ENCODE results near the gene FOXD4L3. TPM values are rescaled to one million over a fixed set of nuclear protein-coding genes. Genes with fewer than 3 reads are reported as not detected.
"Not testable (repeated sequence)": the region's sequence is repeated elsewhere in the genome, so short reads cannot be mapped to it uniquely, and the experiment has no call there.

The FOXD4L3 gene
- total RNA-seq, 1 experiment from 2014 or later, result not detected

GRCh38 chr9:68332122-68332521 lies 29.5 kb downstream of the FOXD4L3 start:
- not testable (repeated sequence) for H3K36me3 ChIP-seq (replicated peaks; ENCODE audit: control insufficient read depth, insufficient read depth, low read length); DNase-seq; H3K27me3 ChIP-seq (ENCODE audit: control insufficient read depth, insufficient read depth, low read length); H3K4me3 ChIP-seq (ENCODE audit: insufficient read depth, low read depth, low read length)

GRCh38 chr9:68335935-68336334 lies 33.3 kb downstream of the FOXD4L3 start:
- DNase-seq; H3K27me3 ChIP-seq (ENCODE audit: control insufficient read depth, insufficient read depth, low read length); H3K4me3 ChIP-seq (ENCODE audit: insufficient read depth, low read depth, low read length); H3K36me3 ChIP-seq (replicated peaks; ENCODE audit: control insufficient read depth, insufficient read depth, low read length): not testable (repeated sequence)

- H3K27me3 ChIP-seq (ENCODE audit: control insufficient read depth, insufficient read depth, low read length); H3K36me3 ChIP-seq (replicated peaks; ENCODE audit: control insufficient read depth, insufficient read depth, low read length); DNase-seq; H3K4me3 ChIP-seq (ENCODE audit: insufficient read depth, low read depth, low read length): not testable (repeated sequence)
Observed at GRCh38 chr9:68336639-68337339, 34.1 kb downstream of the FOXD4L3 start.

- not testable (repeated sequence) for H3K27me3 ChIP-seq (ENCODE audit: control insufficient read depth, insufficient read depth, low read length); H3K36me3 ChIP-seq (replicated peaks; ENCODE audit: control insufficient read depth, insufficient read depth, low read length); H3K4me3 ChIP-seq (ENCODE audit: insufficient read depth, low read depth, low read length); DNase-seq
Observed at GRCh38 chr9:68338000-68338399, 35.3 kb downstream of the FOXD4L3 start.

GRCh38 chr9:68342265-68343025 lies 39.8 kb downstream of the FOXD4L3 start:
- not testable (repeated sequence) for H3K36me3 ChIP-seq (replicated peaks; ENCODE audit: control insufficient read depth, insufficient read depth, low read length); DNase-seq; H3K27me3 ChIP-seq (ENCODE audit: control insufficient read depth, insufficient read depth, low read length); H3K4me3 ChIP-seq (ENCODE audit: insufficient read depth, low read depth, low read length)

- not testable (repeated sequence) for DNase-seq; H3K27me3 ChIP-seq (ENCODE audit: control insufficient read depth, insufficient read depth, low read length); H3K36me3 ChIP-seq (replicated peaks; ENCODE audit: control insufficient read depth, insufficient read depth, low read length); H3K4me3 ChIP-seq (ENCODE audit: insufficient read depth, low read depth, low read length)
Observed at GRCh38 chr9:68343242-68343641, 40.6 kb downstream of the FOXD4L3 start.

- H3K27me3 ChIP-seq (ENCODE audit: control insufficient read depth, insufficient read depth, low read length); DNase-seq; H3K4me3 ChIP-seq (ENCODE audit: insufficient read depth, low read depth, low read length); H3K36me3 ChIP-seq (replicated peaks; ENCODE audit: control insufficient read depth, insufficient read depth, low read length): not testable (repeated sequence)
Observed at GRCh38 chr9:68343992-68344391, 41.3 kb downstream of the FOXD4L3 start.

GRCh38 chr9:68351689-68352088 lies 49.0 kb downstream of the FOXD4L3 start:
- peaks cover 23% of the 10 kb centered on the region for H3K27me3 ChIP-seq (ENCODE audit: control insufficient read depth, insufficient read depth, low read length)
- not testable (repeated sequence) for H3K4me3 ChIP-seq (ENCODE audit: insufficient read depth, low read depth, low read length); H3K36me3 ChIP-seq (replicated peaks; ENCODE audit: control insufficient read depth, insufficient read depth, low read length); DNase-seq

Other genes starting within 250 kb of the FOXD4L3 start
- gene ZNG1C, start 60.9 kb upstream of the FOXD4L3 start, total RNA-seq (2014; rRNA removed; shearing (Covaris generic)), result 11.8 and 12.3 TPM in 2 replicates
- gene PGM5, start 53.7 kb downstream of the FOXD4L3 start, total RNA-seq (2014; rRNA removed; shearing (Covaris generic)), result 0.14 TPM in 1 of 2 replicates, not detected in the other
- not detected in 2 replicates for gene TMEM252, start 238.0 kb downstream of the FOXD4L3 start, total RNA-seq (2014; rRNA removed; shearing (Covaris generic))